ENCODE data around the gene BRD3. TPM values are rescaled to one million over a fixed set of nuclear protein-coding genes. Genes with fewer than 3 reads are reported as not detected.

The BRD3 gene
- total RNA-seq, 1 donor from 2014 or later, result 35.5 TPM

GRCh38 chr9:134010310-134011173, 57.3 kb downstream of the BRD3 start:
- intact Hi-C loops (cut with DNase I), result no loop called here

DNA sequence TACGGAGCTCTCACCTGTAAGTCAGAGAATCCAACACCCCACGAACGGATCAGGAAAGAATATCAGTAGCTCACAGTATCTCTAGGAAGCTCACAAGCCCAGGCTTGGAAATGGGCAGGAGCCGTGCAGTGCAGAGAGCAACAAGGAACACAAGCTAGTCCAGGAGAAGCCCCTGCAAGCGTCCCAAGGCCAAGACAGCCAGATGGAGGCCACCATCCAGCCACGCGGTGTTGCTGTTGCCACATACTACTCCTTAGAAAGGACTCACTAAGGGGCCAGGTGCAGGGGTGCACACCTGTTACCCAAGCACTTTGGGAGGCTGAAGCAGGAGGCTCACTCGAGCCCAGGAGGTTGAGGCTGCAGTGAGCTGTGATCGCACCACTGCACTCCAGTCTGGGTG, 60.3 kb downstream of the BRD3 start:
- intact Hi-C loops (cut with DNase I), result no loop called here
- Histone ChIP-seq H3K4me3 (no peak overlapping the region), H3K9me3 (no peaks in the 10 kb centered on the region), H3K4me1 (no peaks in the 10 kb centered on the region), H3K27ac (no peak overlapping the region), H3K27me3 (ENCODE audit: low read depth) (no peaks in the 10 kb centered on the region), H3K36me3 (no peaks in the 10 kb centered on the region)
- DNase-seq, result no peak
- ATAC-seq, result no peak
- TF ChIP-seq, protein P1, sequence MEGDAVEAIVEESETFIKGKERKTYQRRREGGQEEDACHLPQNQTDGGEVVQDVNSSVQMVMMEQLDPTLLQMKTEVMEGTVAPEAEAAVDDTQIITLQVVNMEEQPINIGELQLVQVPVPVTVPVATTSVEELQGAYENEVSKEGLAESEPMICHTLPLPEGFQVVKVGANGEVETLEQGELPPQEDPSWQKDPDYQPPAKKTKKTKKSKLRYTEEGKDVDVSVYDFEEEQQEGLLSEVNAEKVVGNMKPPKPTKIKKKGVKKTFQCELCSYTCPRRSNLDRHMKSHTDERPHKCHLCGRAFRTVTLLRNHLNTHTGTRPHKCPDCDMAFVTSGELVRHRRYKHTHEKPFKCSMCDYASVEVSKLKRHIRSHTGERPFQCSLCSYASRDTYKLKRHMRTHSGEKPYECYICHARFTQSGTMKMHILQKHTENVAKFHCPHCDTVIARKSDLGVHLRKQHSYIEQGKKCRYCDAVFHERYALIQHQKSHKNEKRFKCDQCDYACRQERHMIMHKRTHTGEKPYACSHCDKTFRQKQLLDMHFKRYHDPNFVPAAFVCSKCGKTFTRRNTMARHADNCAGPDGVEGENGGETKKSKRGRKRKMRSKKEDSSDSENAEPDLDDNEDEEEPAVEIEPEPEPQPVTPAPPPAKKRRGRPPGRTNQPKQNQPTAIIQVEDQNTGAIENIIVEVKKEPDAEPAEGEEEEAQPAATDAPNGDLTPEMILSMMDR (IDR thresholded peaks at IDR 0.05), result no peak

More at GRCh38 chr9:134010310-134011173, 57.3 kb downstream of the BRD3 start:
- Histone ChIP-seq H3K27me3 (ENCODE audit: low read depth) (no peaks in the 10 kb centered on the region), H3K27ac (no peak overlapping the region), H3K36me3 (no peaks in the 10 kb centered on the region), H3K9me3 (no peaks in the 10 kb centered on the region), H3K4me1 (no peaks in the 10 kb centered on the region), H3K4me3 (no peak overlapping the region)
- DNase-seq, result no peak
- TF ChIP-seq, protein P1 (IDR thresholded peaks at IDR 0.05), result no peak
- ATAC-seq, result no peak

GRCh38 chr9:134007150-134007549, 60.7 kb downstream of the BRD3 start:
- DNase-seq, result no peak
- no peak for ATAC-seq
- H3K36me3 ChIP-seq, result no peaks in the 10 kb centered on the region
- H3K9me3 ChIP-seq, result no peaks in the 10 kb centered on the region
- TF ChIP-seq, protein P1 (IDR thresholded peaks at IDR 0.05), result no peak
- no peaks in the 10 kb centered on the region for H3K27me3 ChIP-seq (ENCODE audit: low read depth)
- intact Hi-C loops (cut with DNase I), result no loop called here
- no peak overlapping the region for H3K4me3 ChIP-seq
- no peaks in the 10 kb centered on the region for H3K4me1 ChIP-seq
- H3K27ac ChIP-seq, result no peak overlapping the region

GRCh38 chr9:134005381-134005780, 62.4 kb downstream of the BRD3 start:
- TF ChIP-seq, protein P1 (IDR thresholded peaks at IDR 0.05), result no peak
- ATAC-seq (no peak), DNase-seq (no peak)
- intact Hi-C loops (cut with DNase I), result no loop called here
- H3K9me3 ChIP-seq, result no peaks in the 10 kb centered on the region
- H3K27ac ChIP-seq, result no peak overlapping the region
- H3K36me3 ChIP-seq, result no peaks in the 10 kb centered on the region
- H3K4me3 ChIP-seq, result no peak overlapping the region
- H3K4me1 ChIP-seq, result no peaks in the 10 kb centered on the region
- no peaks in the 10 kb centered on the region for H3K27me3 ChIP-seq (ENCODE audit: low read depth)

- no peaks in the 10 kb centered on the region for H3K4me1 ChIP-seq
- no peaks in the 10 kb centered on the region for H3K36me3 ChIP-seq
- no peak for DNase-seq
- H3K27ac ChIP-seq, result no peak overlapping the region
- TF ChIP-seq, protein P1 (IDR thresholded peaks at IDR 0.05), result no peak
- H3K27me3 ChIP-seq (ENCODE audit: low read depth), result no peaks in the 10 kb centered on the region
- no peak for ATAC-seq
- H3K4me3 ChIP-seq, result no peak overlapping the region
- no peaks in the 10 kb centered on the region for H3K9me3 ChIP-seq
- intact Hi-C loops (cut with DNase I), result no loop called here
These were observed 62.9 kb downstream of the BRD3 start for GRCh38 chr9:134004881-134005280.
